ENCODE data around the gene PRPH2. TPM values are rescaled to one million over a fixed set of nuclear protein-coding genes. Genes with fewer than 3 reads are reported as not detected.

Gene PRPH2
- total and polyA plus RNA-seq, 2 experiments from 2014 or later = not detected

- Histone ChIP-seq H2AFZ (no peak overlapping the region), H4K20me1 (ENCODE audit: insufficient read depth, poor library complexity, severe bottlenecking) (no peaks in the 10 kb centered on the region), H3K4me3 (no peak overlapping the region), H3K9me2 (replicated peaks; ENCODE audit: insufficient read depth) (no peaks in the 10 kb centered on the region), H3K9me3 (ENCODE audit: low read depth) (no peaks in the 10 kb centered on the region), H3K4me1 (ENCODE audit: insufficient read depth) (no peaks in the 10 kb centered on the region), H3K27ac (no peak overlapping the region), H3K79me2 (no peaks in the 10 kb centered on the region), H3K36me3 (replicated peaks; ENCODE audit: insufficient read depth, low read depth) (no peaks in the 10 kb centered on the region), H3K27me3 (no peaks in the 10 kb centered on the region), H3K4me2 (no peak overlapping the region)
- TF ChIP-seq EZH2 (IDR thresholded peaks at IDR 0.05; ENCODE audit: borderline replicate concordance) (no peak), CTCF (IDR thresholded peaks at IDR 0.05; ENCODE audit: poor library complexity) (no peak), EZH2phosphoT487 (IDR thresholded peaks at IDR 0.05; ENCODE audit: low read depth, severe bottlenecking, unreplicated experiment) (no peak)
- DNase-seq (ENCODE audit: low spot score) = no peak
These were observed 2.4 kb upstream of the PRPH2 start for GRCh38 chr6:42724825-42725224.

GRCh38 chr6:42720739-42721138 lies 1.7 kb downstream of the PRPH2 start:
- 71% methylated on average over 8 of the region's 8 CpGs for WGBS (ENCODE audit: low lambda C conversion rate, missing lambda C conversion rate)

GRCh38 chr6:42715871-42716270 lies 6.5 kb downstream of the PRPH2 start:
- Histone ChIP-seq H3K4me2 (no peak overlapping the region), H2AFZ (no peak overlapping the region), H3K36me3 (replicated peaks; ENCODE audit: insufficient read depth, low read depth) (no peaks in the 10 kb centered on the region), H3K27ac (no peak overlapping the region), H4K20me1 (ENCODE audit: insufficient read depth, poor library complexity, severe bottlenecking) (no peaks in the 10 kb centered on the region), H3K79me2 (no peaks in the 10 kb centered on the region), H3K4me3 (no peak overlapping the region), H3K27me3 (no peaks in the 10 kb centered on the region), H3K9me2 (replicated peaks; ENCODE audit: insufficient read depth) (no peaks in the 10 kb centered on the region), H3K9me3 (ENCODE audit: low read depth) (no peaks in the 10 kb centered on the region), H3K4me1 (ENCODE audit: insufficient read depth) (peaks cover 2% of the 10 kb centered on the region)
- 92% methylated on average over 4 of the region's 4 CpGs for WGBS (ENCODE audit: low lambda C conversion rate, missing lambda C conversion rate)
- TF ChIP-seq EZH2 (IDR thresholded peaks at IDR 0.05; ENCODE audit: borderline replicate concordance) (no peak), EZH2phosphoT487 (IDR thresholded peaks at IDR 0.05; ENCODE audit: low read depth, severe bottlenecking, unreplicated experiment) (no peak)
- DNase-seq (ENCODE audit: low spot score) = no peak

More at GRCh38 chr6:42720739-42721138, 1.7 kb downstream of the PRPH2 start:
- H3K4me2 ChIP-seq = no peak overlapping the region
- no peak overlapping the region for H3K4me3 ChIP-seq
- no peaks in the 10 kb centered on the region for H3K9me2 ChIP-seq (replicated peaks; ENCODE audit: insufficient read depth)
- no peaks in the 10 kb centered on the region for H4K20me1 ChIP-seq (ENCODE audit: insufficient read depth, poor library complexity, severe bottlenecking)
- H3K36me3 ChIP-seq (replicated peaks; ENCODE audit: insufficient read depth, low read depth) = no peaks in the 10 kb centered on the region
- H3K27ac ChIP-seq = no peak overlapping the region
- H3K27me3 ChIP-seq = no peaks in the 10 kb centered on the region
- no peaks in the 10 kb centered on the region for H3K9me3 ChIP-seq (ENCODE audit: low read depth)
- no peaks in the 10 kb centered on the region for H3K4me1 ChIP-seq (ENCODE audit: insufficient read depth)
- DNase-seq (ENCODE audit: low spot score) = no peak
- H2AFZ ChIP-seq = no peak overlapping the region
- TF ChIP-seq EZH2phosphoT487 (IDR thresholded peaks at IDR 0.05; ENCODE audit: low read depth, severe bottlenecking, unreplicated experiment) = no peak
- no peak for TF ChIP-seq EZH2 (IDR thresholded peaks at IDR 0.05; ENCODE audit: borderline replicate concordance)
- TF ChIP-seq CTCF (IDR thresholded peaks at IDR 0.05; ENCODE audit: poor library complexity) = no peak
- H3K79me2 ChIP-seq = no peaks in the 10 kb centered on the region

GRCh38 chr6:42714098-42714761 lies 8.2 kb downstream of the PRPH2 start:
- no peaks in the 10 kb centered on the region for H3K9me2 ChIP-seq (replicated peaks; ENCODE audit: insufficient read depth)
- no peaks in the 10 kb centered on the region for H3K27me3 ChIP-seq
- no peak for DNase-seq (ENCODE audit: low spot score)
- no peaks in the 10 kb centered on the region for H3K36me3 ChIP-seq (replicated peaks; ENCODE audit: insufficient read depth, low read depth)
- H3K27ac ChIP-seq = no peak overlapping the region
- no peak overlapping the region for H2AFZ ChIP-seq
- no peak overlapping the region for H3K4me3 ChIP-seq
- WGBS (ENCODE audit: low lambda C conversion rate, missing lambda C conversion rate) = 74% methylated on average over 4 of the region's 4 CpGs
- H4K20me1 ChIP-seq (ENCODE audit: insufficient read depth, poor library complexity, severe bottlenecking) = no peaks in the 10 kb centered on the region
- peak overlapping the region; percentile 37 for H3K4me2 ChIP-seq
- H3K9me3 ChIP-seq (ENCODE audit: low read depth) = no peaks in the 10 kb centered on the region
- H3K79me2 ChIP-seq = no peaks in the 10 kb centered on the region
- TF ChIP-seq CTCF (IDR thresholded peaks at IDR 0.05; ENCODE audit: poor library complexity) (no peak), EZH2 (IDR thresholded peaks at IDR 0.05; ENCODE audit: borderline replicate concordance) (no peak), EZH2phosphoT487 (IDR thresholded peaks at IDR 0.05; ENCODE audit: low read depth, severe bottlenecking, unreplicated experiment) (no peak)
- peaks cover 2% of the 10 kb centered on the region for H3K4me1 ChIP-seq (ENCODE audit: insufficient read depth)
